Measurements from ENCODE around the gene TRPT1.

- TF ChIP-seq GATA2 (IDR thresholded peaks at IDR 0.05; ENCODE audit: low read depth, low read length), result no peak
- TF ChIP-seq GATA3 (IDR thresholded peaks at IDR 0.05; ENCODE audit: low read depth, low read length), result no peak
These were observed 29.4 kb upstream of the TRPT1 start for GRCh38 chr11:64255135-64256128.

Measured in SH-SY5Y (cell line).